Smooth muscle cell of trachea (primary cell): ENCODE results near the gene AXIN2. TPM values are rescaled to one million over a fixed set of nuclear protein-coding genes. Genes with fewer than 3 reads are reported as not detected.

Experiments
- total RNA-seq: library from RNA; depleted of rRNA; stranded (reverse); fragments of >200 nt; gene quantifications from 2 replicates; pipeline ENCODE4 v1.2.1, GENCODE V29; 2014

Gene AXIN2, protein sequence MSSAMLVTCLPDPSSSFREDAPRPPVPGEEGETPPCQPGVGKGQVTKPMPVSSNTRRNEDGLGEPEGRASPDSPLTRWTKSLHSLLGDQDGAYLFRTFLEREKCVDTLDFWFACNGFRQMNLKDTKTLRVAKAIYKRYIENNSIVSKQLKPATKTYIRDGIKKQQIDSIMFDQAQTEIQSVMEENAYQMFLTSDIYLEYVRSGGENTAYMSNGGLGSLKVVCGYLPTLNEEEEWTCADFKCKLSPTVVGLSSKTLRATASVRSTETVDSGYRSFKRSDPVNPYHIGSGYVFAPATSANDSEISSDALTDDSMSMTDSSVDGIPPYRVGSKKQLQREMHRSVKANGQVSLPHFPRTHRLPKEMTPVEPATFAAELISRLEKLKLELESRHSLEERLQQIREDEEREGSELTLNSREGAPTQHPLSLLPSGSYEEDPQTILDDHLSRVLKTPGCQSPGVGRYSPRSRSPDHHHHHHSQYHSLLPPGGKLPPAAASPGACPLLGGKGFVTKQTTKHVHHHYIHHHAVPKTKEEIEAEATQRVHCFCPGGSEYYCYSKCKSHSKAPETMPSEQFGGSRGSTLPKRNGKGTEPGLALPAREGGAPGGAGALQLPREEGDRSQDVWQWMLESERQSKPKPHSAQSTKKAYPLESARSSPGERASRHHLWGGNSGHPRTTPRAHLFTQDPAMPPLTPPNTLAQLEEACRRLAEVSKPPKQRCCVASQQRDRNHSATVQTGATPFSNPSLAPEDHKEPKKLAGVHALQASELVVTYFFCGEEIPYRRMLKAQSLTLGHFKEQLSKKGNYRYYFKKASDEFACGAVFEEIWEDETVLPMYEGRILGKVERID
- total RNA-seq = 1.9 and 4.3 TPM in 2 replicates

GRCh38 chr17:65561452-65562205 is at the start of gene AXIN2:
Gene AXIN2 (minus strand): TSS chr17:65561648. CDS start chr17:65558620, 3,028 bp downstream.

